ENCODE results near the gene C2CD5. TPM values are rescaled to one million over a fixed set of nuclear protein-coding genes. Genes with fewer than 3 reads are reported as not detected.
"Not testable (repeated sequence)": the region's sequence is repeated elsewhere in the genome, so short reads cannot be mapped to it uniquely, and the experiment has no call there.

The C2CD5 gene
- total RNA-seq, 1 donor from 2014 or later: 54.2 TPM

GRCh38 chr12:22477166-22477893, 67.0 kb downstream of the C2CD5 start:
- no peak for DNase-seq (ENCODE audit: low spot score)

- no peak for DNase-seq (ENCODE audit: low spot score)
Measured at GRCh38 chr12:22476133-22476532, 68.2 kb downstream of the C2CD5 start.

GRCh38 chr12:22474970-22475720, 69.2 kb downstream of the C2CD5 start:
- DNase-seq (ENCODE audit: low spot score): no peak

GRCh38 chr12:22473212-22473611, 71.1 kb downstream of the C2CD5 start:
- no peak for DNase-seq (ENCODE audit: low spot score)

GRCh38 chr12:22467190-22467589, 77.2 kb downstream of the C2CD5 start:
- DNase-seq (ENCODE audit: low spot score): no peak

GRCh38 chr12:22463306-22463705, 81.0 kb downstream of the C2CD5 start:
- no peak for DNase-seq (ENCODE audit: low spot score)

- DNase-seq (ENCODE audit: low spot score): no peak
Measured at GRCh38 chr12:22461786-22462185, 82.6 kb downstream of the C2CD5 start.

- DNase-seq (ENCODE audit: low spot score): no peak
Measured at GRCh38 chr12:22459838-22460490, 84.4 kb downstream of the C2CD5 start.

GRCh38 chr12:22458298-22458937, 85.9 kb downstream of the C2CD5 start:
- DNase-seq (ENCODE audit: low spot score): no peak

- no peak for DNase-seq (ENCODE audit: low spot score)
Measured at GRCh38 chr12:22457085-22457484, 87.3 kb downstream of the C2CD5 start.

- DNase-seq (ENCODE audit: low spot score): no peak
Measured at GRCh38 chr12:22453511-22453910, 90.8 kb downstream of the C2CD5 start.

GRCh38 chr12:22447223-22447622, 97.1 kb downstream of the C2CD5 start:
- no peak for DNase-seq (ENCODE audit: low spot score)

- not testable (repeated sequence) for DNase-seq (ENCODE audit: low spot score)
Measured at GRCh38 chr12:22444317-22444665, 100.1 kb downstream of the C2CD5 start.

GRCh38 chr12:22443379-22444316, 100.7 kb downstream of the C2CD5 start:
- peak; percentile 71 for DNase-seq (ENCODE audit: low spot score)

GRCh38 chr12:22437031-22437806, 107.1 kb downstream of the C2CD5 start:
- DNase-seq (ENCODE audit: low spot score): no peak

- DNase-seq (ENCODE audit: low spot score): no peak
Measured at GRCh38 chr12:22435583-22435982, 108.8 kb downstream of the C2CD5 start.

GRCh38 chr12:22431693-22432251, 112.6 kb downstream of the C2CD5 start:
- no peak for DNase-seq (ENCODE audit: low spot score)

- no peak for DNase-seq (ENCODE audit: low spot score)
Measured at GRCh38 chr12:22416801-22417200, 127.5 kb downstream of the C2CD5 start.

- DNase-seq (ENCODE audit: low spot score): no peak
Measured at GRCh38 chr12:22415342-22416309, 128.7 kb downstream of the C2CD5 start.

Measured in mucosa of gallbladder (tissue), 1 donor.